Mucosa of descending colon (tissue), 3 donors: Measurements from ENCODE around the gene TRAK1. TPM values are rescaled to one million over a fixed set of nuclear protein-coding genes. Genes with fewer than 3 reads are reported as not detected.

Experiments used
- ATAC-seq: fragments of 200-7000 bp; cut with Tn5 transposase; one replicate; pipeline ENCODE4 v1.9.1; 2020; ENCODE audit warnings: mild to moderate bottlenecking, moderate library complexity
- DNase-seq, 3 donors: peaks; one replicate each; pipeline ENCODE4 v3.0.0-alpha.2; 2020
- H3K36me3 ChIP-seq: fragments of 200-600 bp; one replicate; pipeline ENCODE4 v1.8.0; 2021; ENCODE audit warnings: low read depth, mild to moderate bottlenecking
- H3K4me1 ChIP-seq: fragments of 200-600 bp; one replicate; pipeline ENCODE4 v1.8.0; 2021; ENCODE audit warnings: low read depth, mild to moderate bottlenecking
- H3K4me3 ChIP-seq: fragments of 200-600 bp; one replicate; pipeline ENCODE4 v1.8.0; 2021; ENCODE audit warnings: mild to moderate bottlenecking
- H3K9me3 ChIP-seq: fragments of 200-600 bp; one replicate; pipeline ENCODE4 v1.8.0; 2021; ENCODE audit warnings: mild to moderate bottlenecking
- CTCF ChIP-seq: fragments of 200-600 bp; IDR thresholded peaks from one replicate; pipeline ENCODE4 v1.8.0; 2022; ENCODE audit warnings: antibody characterized with exemption, mild to moderate bottlenecking
- intact Hi-C, 2 donors: fragments of 100-400 bp; cut with DNase I in 1 of 2; cut with micrococcal nuclease in 1 of 2; formaldehyde crosslinking; loops; one replicate each; pipeline versions ENCODE4 v1.11.0 to v1.11.1; 2022; cut with DNase I, micrococcal nuclease
- total RNA-seq, 3 donors: library from RNA; stranded (reverse); fragmentation: NEBNext Ultra II Directional in 2 of 3; extraction: Animal tissue kit (Norgen Biotek cat#: 25700) in 2 of 3; gene quantifications; one replicate each; pipeline versions ENCODE4 v1.2.1 to v1.2.4, GENCODE V29; 2021 to 2023
- donor health status: DM: no; HTN: no; CAD: no; lungs with moderate emphysema.
- donor health status: DM: no; HTN: no; CAD: no.
- donor health status: DM: no; HTN: yes; CAD: no.

The TRAK1 gene
- total RNA-seq, 3 donors from 2014 or later: 61.8 to 104 (median 83.4) TPM

- ATAC-seq (no peak), DNase-seq (no peak)
- H3K4me3 ChIP-seq: no peak overlapping the region
- no peaks in the 10 kb centered on the region for H3K36me3 ChIP-seq
- no peaks in the 10 kb centered on the region for H3K9me3 ChIP-seq
- H3K4me1 ChIP-seq: no peaks in the 10 kb centered on the region
- TF ChIP-seq CTCF: no peak
- intact Hi-C loops: no loop called here
Measured at GRCh38 chr3:42224658-42225421, 133.7 kb downstream of the TRAK1 start.

- intact Hi-C loops: no loop called here
- H3K36me3 ChIP-seq: no peaks in the 10 kb centered on the region
- no peak overlapping the region for H3K4me3 ChIP-seq
- ATAC-seq (no peak), DNase-seq (no peak)
- H3K4me1 ChIP-seq: no peaks in the 10 kb centered on the region
- TF ChIP-seq CTCF: no peak
- H3K9me3 ChIP-seq: no peaks in the 10 kb centered on the region
Measured at GRCh38 chr3:42225486-42226363, 134.6 kb downstream of the TRAK1 start.

DNA sequence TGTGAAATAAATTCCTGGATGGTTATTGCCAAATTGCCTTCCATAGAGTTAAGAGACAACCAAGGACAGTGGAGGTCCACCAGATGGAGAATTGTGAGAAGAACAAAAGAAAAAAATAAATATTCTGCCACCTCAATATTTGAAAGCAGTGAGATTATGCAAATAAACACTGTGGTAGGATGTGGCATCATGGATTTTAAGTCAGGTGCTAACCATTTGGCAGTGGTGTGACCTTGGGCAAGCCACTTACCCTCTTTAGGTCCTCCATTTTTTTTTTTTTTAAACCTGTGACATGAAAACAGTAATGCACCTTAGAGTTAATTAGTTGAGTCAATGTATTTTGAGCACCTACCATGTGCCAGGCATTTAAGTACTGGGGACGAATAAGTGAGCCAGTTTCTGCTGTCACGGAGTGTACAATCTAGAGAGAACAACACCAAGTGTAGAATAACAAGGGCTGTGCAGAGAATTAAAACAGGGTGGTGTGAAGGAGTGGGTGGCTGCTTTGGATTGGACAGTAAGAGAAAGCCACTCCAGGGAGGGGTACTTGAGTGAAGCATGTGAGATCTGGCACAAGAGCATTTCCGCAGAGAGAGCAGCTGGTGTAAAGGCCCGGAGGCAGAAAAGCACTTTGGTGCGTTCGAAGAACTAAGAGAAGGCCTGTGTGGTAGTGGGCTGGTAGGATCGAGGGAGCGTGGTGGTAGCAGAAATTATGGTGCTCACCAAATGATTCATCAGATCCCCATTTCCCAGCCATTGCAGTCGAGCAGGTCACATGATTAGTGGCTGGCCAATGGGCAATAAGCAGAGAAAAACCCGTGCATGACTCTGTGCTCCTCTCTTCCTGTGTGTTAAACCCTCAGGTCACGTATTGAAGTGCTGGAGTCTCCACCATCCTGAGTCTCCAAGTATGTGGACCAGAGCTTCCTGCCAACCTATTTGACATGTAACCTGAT lies 135.6 kb downstream of the TRAK1 start:
- no peak for TF ChIP-seq CTCF
- DNase-seq: no peak

DNA sequence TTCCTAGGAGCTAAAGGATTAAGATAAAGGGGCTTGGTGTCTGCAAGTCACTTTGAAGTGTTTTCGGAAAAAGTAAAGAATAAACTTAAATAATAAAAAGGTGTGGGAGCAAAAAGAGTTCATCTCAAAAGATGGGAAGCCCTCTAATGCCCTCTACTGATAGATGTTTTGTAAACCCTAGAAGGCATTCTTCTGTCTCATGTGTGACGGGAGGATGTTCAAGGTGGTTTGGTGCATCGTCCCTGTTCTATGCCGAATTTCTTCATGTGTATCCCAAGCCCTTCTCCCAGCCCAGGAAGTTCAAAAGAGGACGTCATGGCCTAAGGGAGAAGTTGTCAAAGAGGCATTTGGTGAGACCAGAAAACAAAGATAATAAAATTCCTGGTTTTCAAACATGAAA lies 137.6 kb downstream of the TRAK1 start:
- intact Hi-C loops: no loop called here

More for the DNA sequence above, 135.6 kb downstream of the TRAK1 start:
- H3K4me1 ChIP-seq: no peaks in the 10 kb centered on the region
- no peak overlapping the region for H3K4me3 ChIP-seq
- no peaks in the 10 kb centered on the region for H3K36me3 ChIP-seq
- intact Hi-C loops: no loop called here
- no peak for ATAC-seq
- no peaks in the 10 kb centered on the region for H3K9me3 ChIP-seq

More for the DNA sequence above, 137.6 kb downstream of the TRAK1 start:
- ATAC-seq (no peak), DNase-seq (no peak)
- no peaks in the 10 kb centered on the region for H3K36me3 ChIP-seq
- H3K4me1 ChIP-seq: no peaks in the 10 kb centered on the region
- no peaks in the 10 kb centered on the region for H3K9me3 ChIP-seq
- TF ChIP-seq CTCF: no peak
- H3K4me3 ChIP-seq: no peak overlapping the region
